GM12878 (cell line): Measurements from ENCODE around the gene ATG5. TPM values are rescaled to one million over a fixed set of nuclear protein-coding genes. Genes with fewer than 3 reads are reported as not detected.

Experiments
- ATAC-seq: fragments of 200-7000 bp; cut with Tn5 transposase; 3 replicates; pipeline ENCODE4 v1.9.1; 2020; ENCODE audit warnings: mild to moderate bottlenecking, moderate library complexity
- BruUV-seq: library from RNA; stranded (reverse); fragments of 400-500 nt; replicated peaks from 2 replicates; lab custom pipeline; 2021; lab: Mats Ljungman, UMichigan
- CTCF ChIA-PET: fragments of 300-600 bp; sonication (Branson Sonifier 250); formaldehyde crosslinking; extraction: SDS; loops from one replicate; lab custom pipeline; 2021; ENCODE audit warnings: inconsistent platforms; lab: Yijun Ruan, JAX
- POLR2A ChIA-PET: fragments of 350-600 bp; formaldehyde crosslinking; extraction: SDS; loops from one replicate; lab custom pipeline; 2021; ENCODE audit warnings: inconsistent platforms; lab: Charles Lee
- RAD21 ChIA-PET: fragments of 300-600 bp; sonication (Branson Sonifier 250); formaldehyde crosslinking; loops from one replicate; lab custom pipeline; 2023; ENCODE audit warnings: antibody characterized with exemption; ENCODE audit not compliant: unreplicated experiment; lab: Charles Lee
- SMC1A ChIA-PET: fragments of 300-600 bp; sonication (Branson Sonifier 250); formaldehyde crosslinking; loops from one replicate; lab custom pipeline; 2023; ENCODE audit not compliant: unreplicated experiment, uncharacterized antibody; lab: Charles Lee
- DNase-seq: peaks from one replicate; pipeline ENCODE4 v3.0.0-alpha.2; 2011; ENCODE audit warnings: low read depth, low spot score
- FAIRE-seq: peaks from 3 replicates; lab custom pipeline; 2011; peaks lifted over from hg19 to GRCh38; lab: Jason Lieb, UNC
- H2AFZ ChIP-seq: 2 replicates; pipeline ENCODE4 v1.6.0; 2011; ENCODE audit warnings: low read depth, low read length, control low read depth; ENCODE audit not compliant: control insufficient read depth
- H3K27ac ChIP-seq: 2 replicates; pipeline ENCODE4 v1.5.1; 2011; ENCODE audit warnings: control low read depth; ENCODE audit not compliant: control insufficient read depth, insufficient read depth
- H3K27me3 ChIP-seq, 2 experiments: replicated peaks in 1 of 2; 2 replicates each; pipeline versions ENCODE4 v1.6.0 to v1.6.1; 2011; ENCODE audit warnings: low read length in 1 of 2; ENCODE audit not compliant: control insufficient read depth in 2 of 2, insufficient read depth in 2 of 2
- H3K36me3 ChIP-seq, 2 experiments: 2 replicates each; pipeline ENCODE4 v1.5.1; 2011; ENCODE audit warnings: low read length in 1 of 2; ENCODE audit not compliant: control insufficient read depth in 2 of 2, insufficient read depth in 2 of 2
- H3K4me1 ChIP-seq: 2 replicates; pipeline ENCODE4 v1.6.1; 2011; ENCODE audit warnings: mild to moderate bottlenecking, low read length, moderate library complexity, mixed read lengths; ENCODE audit not compliant: control insufficient read depth, insufficient read depth
- H3K4me2 ChIP-seq: 2 replicates; pipeline ENCODE4 v1.6.0; 2011; ENCODE audit warnings: control low read depth; ENCODE audit not compliant: control insufficient read depth, insufficient read depth
- H3K4me3 ChIP-seq: fragments of 200-600 bp; sonication (generic); 2 replicates; pipeline ENCODE4 v1.5.1; 2016
- H3K79me2 ChIP-seq: 2 replicates; pipeline ENCODE4 v1.6.0; 2011; ENCODE audit warnings: low read length; ENCODE audit not compliant: control insufficient read depth, insufficient read depth
- H3K9ac ChIP-seq: 2 replicates; pipeline ENCODE4 v1.8.0; 2011; ENCODE audit warnings: low read length, control low read depth, mixed read lengths; ENCODE audit not compliant: control insufficient read depth, insufficient read depth
- H3K9me3 ChIP-seq: replicated peaks from 3 replicates; pipeline ENCODE4 v1.5.1; 2011; ENCODE audit warnings: mild to moderate bottlenecking, low read length; ENCODE audit not compliant: control insufficient read depth, insufficient read depth
- H4K20me1 ChIP-seq: 2 replicates; pipeline ENCODE4 v1.6.0; 2011; ENCODE audit not compliant: control insufficient read depth, insufficient read depth
- EP300 ChIP-seq, 2 experiments: fragments of 150-350 bp in 1 of 2; IDR thresholded peaks; 2 replicates each; pipeline ENCODE4 v1.6.1; 2011 to 2012; ENCODE audit warnings: low read depth in 2 of 2, low read length in 2 of 2, borderline replicate concordance in 1 of 2, improper control_type of control experiment in 1 of 2, inconsistent platforms in 1 of 2; ENCODE audit not compliant: control insufficient read depth in 1 of 2
- MEF2B ChIP-seq: fragments of 450-650 bp; IDR thresholded peaks from 2 replicates; pipeline ENCODE4 v1.6.1; 2018; ENCODE audit warnings: mild to moderate bottlenecking, moderate library complexity; ENCODE audit not compliant: partially characterized antibody, poor library complexity, severe bottlenecking
- NR2C2 ChIP-seq: IDR thresholded peaks from 2 replicates; pipeline ENCODE4 v1.6.1; 2011; ENCODE audit warnings: borderline replicate concordance, low read depth; ENCODE audit not compliant: control insufficient read depth, insufficient read length
- PAX5 ChIP-seq: IDR thresholded peaks from 2 replicates; pipeline ENCODE4 v1.6.1; 2011; ENCODE audit warnings: low read depth, low read length, borderline replicate concordance
- POLR2AphosphoS2 ChIP-seq: IDR thresholded peaks from 2 replicates; pipeline ENCODE4 v1.6.1; 2011; ENCODE audit warnings: low read depth, mild to moderate bottlenecking, low read length, improper control_type of control experiment, moderate library complexity
- RUNX3 ChIP-seq: IDR thresholded peaks from 2 replicates; pipeline ENCODE4 v1.6.1; 2012; ENCODE audit warnings: low read length, inconsistent platforms
- SMAD1 ChIP-seq: fragments of 450-650 bp; IDR thresholded peaks from 2 replicates; pipeline ENCODE4 v1.6.1; 2018; ENCODE audit warnings: mild to moderate bottlenecking, low read depth; ENCODE audit not compliant: partially characterized antibody
- SPI1 ChIP-seq: IDR thresholded peaks from 2 replicates; pipeline ENCODE4 v1.6.1; 2011; ENCODE audit warnings: low read depth, mild to moderate bottlenecking, low read length, moderate library complexity, borderline replicate concordance; ENCODE audit not compliant: insufficient read depth
- TCF3 ChIP-seq: IDR thresholded peaks from 2 replicates; pipeline ENCODE4 v1.6.1; 2012; ENCODE audit warnings: low read depth, mild to moderate bottlenecking, low read length, borderline replicate concordance; ENCODE audit not compliant: insufficient read depth
- ZNF622 ChIP-seq: fragments of 450-650 bp; IDR thresholded peaks from 2 replicates; pipeline ENCODE4 v1.6.1; 2017; ENCODE audit warnings: mild to moderate bottlenecking, inconsistent platforms
- WGBS: methylation state at CpG from one replicate; pipeline ENCODE4 v1.1.6; 2016; ENCODE audit warnings: low lambda C conversion rate; ENCODE audit not compliant: insufficient replicate concordance, insufficient coverage; ENCODE audit errors: missing lambda C conversion rate; 5-methylcytosine and 5-hydroxymethylcytosine counted together
- in situ Hi-C: fragments of 300-500 bp; cut with MboI; formaldehyde crosslinking; loops from 9 replicates; pipeline ENCODE4 v1.14.3; 2018; ENCODE audit warnings: mixed read lengths
- intact Hi-C: fragments of 100-400 bp; cut with micrococcal nuclease; formaldehyde crosslinking; loops from one replicate; pipeline ENCODE4 v1.14.2; 2022; ENCODE audit not compliant: unreplicated experiment
- polyA plus RNA-seq, 11 experiments: library from polyadenylated mRNA; depleted of rRNA in 4 of 11; unstranded in 6 of 11; stranded (reverse) in 5 of 11; fragments of >200 nt; fragmentation: Nextera tagmentation in 4 of 11; fragmentation: Illumina TruSeq in 1 of 11; extraction: Ambion mirVana in 4 of 11; extraction: Trizol in 1 of 11; gene quantifications; 1 replicate in 1 of 11; 2 replicates in 10 of 11; pipeline versions ENCODE4 v1.2.1 to v1.2.3, GENCODE V29; 2011 to 2016; ENCODE audit warnings: inconsistent platforms in 2 of 11, missing spikeins in 2 of 11, low read depth in 1 of 11
- total RNA-seq, 4 experiments: library from RNA; depleted of rRNA in 3 of 4; stranded (reverse); fragments of >200 nt in 3 of 4; fragmentation: Illumina TruSeq in 1 of 4; extraction: Trizol in 1 of 4; gene quantifications; 2 replicates each; pipeline versions ENCODE4 v1.2.1 to v1.2.3, GENCODE V29; 2013 to 2021
- TF ChIP-seq, protein P1 (sequence below): fragments of 450-650 bp; IDR thresholded peaks from 2 replicates; pipeline ENCODE4 v1.6.1; 2016; ENCODE audit warnings: mild to moderate bottlenecking
- TF ChIP-seq, protein P2 (sequence below): IDR thresholded peaks from 2 replicates; pipeline ENCODE4 v1.6.1; 2011; ENCODE audit warnings: low read depth, low read length, improper control_type of control experiment, borderline replicate concordance
- TF ChIP-seq, protein P3 (sequence below): IDR thresholded peaks from 2 replicates; pipeline ENCODE4 v1.6.1; 2012; ENCODE audit warnings: low read depth, low read length, improper control_type of control experiment
- TF ChIP-seq, protein P4 (sequence below): fragments of 450-650 bp; IDR thresholded peaks from 2 replicates; pipeline ENCODE4 v1.6.1; 2017; ENCODE audit warnings: low read depth, mild to moderate bottlenecking, moderate library complexity

ATG5 gene
- total and polyA plus RNA-seq, 10 of the 15 experiments (the other 5 are each of a cell fraction or from before 2014, with no cell fraction given), result 12.9 to 51.8 (median 23.9) TPM

DNA sequence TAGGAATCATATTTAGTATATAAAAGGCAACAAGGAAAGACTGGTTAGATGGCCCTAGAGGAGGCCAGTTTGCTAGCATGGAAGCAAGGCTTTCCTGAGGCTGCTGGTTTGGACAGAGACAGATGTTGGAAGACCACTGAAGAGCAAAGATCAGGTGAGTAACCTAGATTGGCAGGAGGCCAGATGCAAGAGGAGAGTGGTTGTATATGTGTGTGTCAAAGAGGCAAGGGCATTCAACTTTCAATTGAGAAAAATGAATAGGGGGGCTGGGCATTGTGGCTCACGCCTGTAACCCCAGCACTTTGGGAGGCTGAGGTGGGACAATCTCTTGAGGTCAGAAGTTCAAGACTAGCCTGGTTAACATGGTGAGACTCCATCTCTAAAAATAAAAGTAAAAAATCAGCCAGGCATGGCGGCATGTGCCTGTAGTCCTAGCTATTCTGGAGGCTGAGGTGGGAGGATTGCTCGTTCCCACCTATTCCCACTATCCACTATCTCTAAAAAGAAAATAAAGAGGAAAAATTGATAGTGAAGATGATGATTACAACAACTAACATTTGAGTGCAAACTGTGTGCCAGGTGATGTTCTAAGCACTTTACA lies 159.6 kb downstream of the ATG5 start (continued):
- TF ChIP-seq EP300 (IDR thresholded peaks at IDR 0.05; ENCODE audit: borderline replicate concordance in 1 of 2, control insufficient read depth in 1 of 2, low read depth in 2 of 2, low read length in 2 of 2) (no peak), TCF3 (no peak), ZNF622 (no peak), PAX5 (peak; percentile 78), POLR2AphosphoS2 (no peak)
- TF ChIP-seq, protein P1, sequence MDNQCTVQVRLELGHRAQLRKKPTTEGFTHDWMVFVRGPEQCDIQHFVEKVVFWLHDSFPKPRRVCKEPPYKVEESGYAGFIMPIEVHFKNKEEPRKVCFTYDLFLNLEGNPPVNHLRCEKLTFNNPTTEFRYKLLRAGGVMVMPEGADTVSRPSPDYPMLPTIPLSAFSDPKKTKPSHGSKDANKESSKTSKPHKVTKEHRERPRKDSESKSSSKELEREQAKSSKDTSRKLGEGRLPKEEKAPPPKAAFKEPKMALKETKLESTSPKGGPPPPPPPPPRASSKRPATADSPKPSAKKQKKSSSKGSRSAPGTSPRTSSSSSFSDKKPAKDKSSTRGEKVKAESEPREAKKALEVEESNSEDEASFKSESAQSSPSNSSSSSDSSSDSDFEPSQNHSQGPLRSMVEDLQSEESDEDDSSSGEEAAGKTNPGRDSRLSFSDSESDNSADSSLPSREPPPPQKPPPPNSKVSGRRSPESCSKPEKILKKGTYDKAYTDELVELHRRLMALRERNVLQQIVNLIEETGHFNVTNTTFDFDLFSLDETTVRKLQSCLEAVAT, result no peak

DNA sequence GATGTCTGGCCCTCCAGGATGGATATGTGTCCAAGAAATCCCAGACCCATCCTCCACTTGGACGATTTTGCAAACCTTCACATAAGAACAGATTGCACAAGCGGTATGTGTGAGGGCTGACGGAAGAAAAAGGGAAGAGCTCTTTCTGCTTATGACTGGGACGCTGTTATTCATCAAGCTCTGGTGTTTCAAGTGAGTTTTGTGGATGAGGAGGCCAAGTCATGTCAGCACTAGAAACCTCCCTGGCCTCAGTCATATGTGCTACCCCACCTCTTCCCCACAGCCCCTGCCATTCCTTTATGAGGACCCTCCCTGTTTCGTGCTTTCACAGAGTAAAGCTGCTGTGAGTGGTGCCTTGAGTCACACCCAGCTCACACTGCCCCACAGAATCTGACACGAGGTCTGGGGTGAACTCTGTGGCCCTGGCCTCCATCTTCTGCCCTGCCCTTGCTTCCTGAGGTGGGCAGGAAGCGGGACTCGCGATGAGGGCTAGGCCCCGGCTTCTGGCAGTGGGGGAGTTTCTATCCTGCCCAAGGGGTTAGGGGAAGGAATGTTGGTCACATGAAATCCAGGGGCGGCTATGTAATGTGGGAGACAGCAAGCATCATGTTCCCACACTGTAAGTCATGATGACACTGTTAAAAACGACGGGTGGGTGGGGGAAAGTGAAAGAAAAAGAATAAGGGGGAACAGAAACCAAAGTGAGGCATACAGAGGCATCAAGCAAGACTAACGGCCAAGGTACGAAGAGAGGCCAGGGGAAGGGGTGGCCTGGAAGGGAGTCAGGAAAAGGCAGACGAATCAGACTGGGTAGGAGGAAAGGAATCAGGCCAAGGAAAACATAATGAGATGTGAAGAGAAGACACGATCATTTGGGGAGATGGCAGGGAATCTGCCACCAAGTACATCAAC lies 161.3 kb downstream of the ATG5 start:
- Histone ChIP-seq H3K4me2 (peak overlapping the region; percentile 65), H3K4me1 (peaks cover 67% of the 10 kb centered on the region), H3K27me3 (no peaks in the 10 kb centered on the region), H3K79me2 (no peaks in the 10 kb centered on the region), H3K9ac (peak overlapping the region; percentile 77), H2AFZ (peak overlapping the region; percentile 73), H3K27ac (peak overlapping the region; percentile 97), H3K4me3 (peak overlapping the region; percentile 31; the same call in 1 of the 2 replicates), H3K36me3 (no peaks in the 10 kb centered on the region), H3K9me3 (no peaks in the 10 kb centered on the region; the same call in 2 of the 3 replicates), H4K20me1 (no peaks in the 10 kb centered on the region)
- no TSS peak for BruUV-seq
- in situ Hi-C loops, result loop anchor here (10.0 kb wide), 1 partner anchor 59 kb away; no protein-coding TSS in a partner anchor
- ChIA-PET SMC1A (interaction anchor here (0.6 to 12.7 kb wide), 30 partner anchors 16 to 711 kb away, joined by 3 to 217 read pairs (median 4); no protein-coding TSS in a partner anchor), CTCF (interaction anchor here (0.7 to 10.0 kb wide), 15 partner anchors 17 to 712 kb away, joined by 3 to 85 read pairs (median 6); no protein-coding TSS in a partner anchor), RAD21 (interaction anchor here (0.9 to 9.2 kb wide), 24 partner anchors 9 to 711 kb away, joined by 3 to 90 read pairs (median 5); partner anchors contain the start of gene PRDM1), POLR2A (interaction anchor here (0.7 to 4.8 kb wide), 10 partner anchors 9 to 710 kb away, joined by 3 to 28 read pairs (median 4); no protein-coding TSS in a partner anchor)
- DNase-seq, result peak; percentile 87
- ATAC-seq, result peak; percentile 74
- intact Hi-C loops, result loop anchor here (1.0 to 5.0 kb wide), 5 partner anchors 19 to 672 kb away; no protein-coding TSS in a partner anchor
- 1% methylated on average over 17 of the region's 17 CpGs for WGBS
- FAIRE-seq, result peak; percentile 85
- TF ChIP-seq MEF2B (peak; percentile 75), SMAD1 (peak; percentile 45), RUNX3 (peak; percentile 79), SPI1 (peak; percentile 99), ZNF622 (no peak; the same call in 1 of the 2 replicates), NR2C2 (no peak)
- TF ChIP-seq, protein P2, sequence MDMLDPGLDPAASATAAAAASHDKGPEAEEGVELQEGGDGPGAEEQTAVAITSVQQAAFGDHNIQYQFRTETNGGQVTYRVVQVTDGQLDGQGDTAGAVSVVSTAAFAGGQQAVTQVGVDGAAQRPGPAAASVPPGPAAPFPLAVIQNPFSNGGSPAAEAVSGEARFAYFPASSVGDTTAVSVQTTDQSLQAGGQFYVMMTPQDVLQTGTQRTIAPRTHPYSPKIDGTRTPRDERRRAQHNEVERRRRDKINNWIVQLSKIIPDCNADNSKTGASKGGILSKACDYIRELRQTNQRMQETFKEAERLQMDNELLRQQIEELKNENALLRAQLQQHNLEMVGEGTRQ, result no peak
- TF ChIP-seq, protein P3, sequence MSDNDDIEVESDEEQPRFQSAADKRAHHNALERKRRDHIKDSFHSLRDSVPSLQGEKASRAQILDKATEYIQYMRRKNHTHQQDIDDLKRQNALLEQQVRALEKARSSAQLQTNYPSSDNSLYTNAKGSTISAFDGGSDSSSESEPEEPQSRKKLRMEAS, result peak; percentile 87
- TF ChIP-seq, protein P4, sequence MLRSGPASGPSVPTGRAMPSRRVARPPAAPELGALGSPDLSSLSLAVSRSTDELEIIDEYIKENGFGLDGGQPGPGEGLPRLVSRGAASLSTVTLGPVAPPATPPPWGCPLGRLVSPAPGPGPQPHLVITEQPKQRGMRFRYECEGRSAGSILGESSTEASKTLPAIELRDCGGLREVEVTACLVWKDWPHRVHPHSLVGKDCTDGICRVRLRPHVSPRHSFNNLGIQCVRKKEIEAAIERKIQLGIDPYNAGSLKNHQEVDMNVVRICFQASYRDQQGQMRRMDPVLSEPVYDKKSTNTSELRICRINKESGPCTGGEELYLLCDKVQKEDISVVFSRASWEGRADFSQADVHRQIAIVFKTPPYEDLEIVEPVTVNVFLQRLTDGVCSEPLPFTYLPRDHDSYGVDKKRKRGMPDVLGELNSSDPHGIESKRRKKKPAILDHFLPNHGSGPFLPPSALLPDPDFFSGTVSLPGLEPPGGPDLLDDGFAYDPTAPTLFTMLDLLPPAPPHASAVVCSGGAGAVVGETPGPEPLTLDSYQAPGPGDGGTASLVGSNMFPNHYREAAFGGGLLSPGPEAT, result peak; percentile 83
